ENCODE results near the gene C19orf38. TPM values are rescaled to one million over a fixed set of nuclear protein-coding genes. Genes with fewer than 3 reads are reported as not detected.

C19orf38 gene
- total and polyA plus RNA-seq, 9 donors, result 0.52 to 4.1 (median 1.0) TPM

DNA sequence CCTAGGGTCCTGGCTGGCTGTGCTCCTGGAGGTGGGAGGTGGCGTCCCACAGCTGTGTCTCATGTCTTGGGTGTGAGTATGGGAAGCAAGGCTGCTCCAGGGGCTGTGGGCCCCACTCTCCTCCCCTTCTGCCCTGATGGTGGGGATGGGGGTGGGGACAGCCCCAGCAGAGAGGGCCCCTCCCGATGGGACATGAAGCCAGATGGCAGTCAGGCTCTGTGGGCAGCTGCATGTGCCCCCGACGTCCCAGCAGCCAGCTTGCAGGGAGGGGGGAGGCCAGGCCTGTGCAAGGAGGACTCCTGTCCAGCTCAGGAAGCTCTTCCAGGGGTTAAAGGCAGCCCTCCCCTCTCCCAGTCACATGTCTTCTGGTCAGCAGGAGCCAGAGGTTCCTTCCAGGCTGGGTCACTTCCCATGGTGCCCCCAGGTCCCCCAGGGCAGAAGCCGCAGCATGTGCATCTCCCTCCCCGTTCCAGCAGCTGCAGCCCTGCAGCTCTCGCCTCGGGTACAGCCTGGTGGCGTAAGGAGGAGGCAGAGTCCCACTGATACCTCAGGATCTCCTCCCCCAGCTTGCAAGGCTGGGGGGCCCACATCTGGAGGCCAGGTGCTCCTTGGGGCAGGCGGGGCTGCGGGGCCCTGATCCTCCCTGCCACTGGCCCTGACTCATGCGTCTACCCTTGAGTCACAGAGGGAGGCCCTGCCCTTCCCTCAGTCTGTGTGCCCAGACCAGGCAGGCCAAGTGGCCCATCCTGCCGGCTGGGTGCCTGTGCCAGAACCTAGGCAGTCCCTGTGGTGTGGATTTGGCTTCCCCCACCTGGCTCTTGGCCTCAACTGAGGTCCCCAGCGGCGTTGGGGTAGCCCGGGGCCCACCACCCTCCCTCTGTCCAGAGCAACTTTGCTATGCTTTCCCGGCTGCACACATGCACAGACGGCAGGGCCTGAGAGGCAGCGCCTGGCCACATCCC is 67.2 kb downstream of the C19orf38 start:
- H3K4me1 ChIP-seq (ENCODE audit: insufficient read depth), result no peaks in the 10 kb centered on the region
- TF ChIP-seq, protein P1, sequence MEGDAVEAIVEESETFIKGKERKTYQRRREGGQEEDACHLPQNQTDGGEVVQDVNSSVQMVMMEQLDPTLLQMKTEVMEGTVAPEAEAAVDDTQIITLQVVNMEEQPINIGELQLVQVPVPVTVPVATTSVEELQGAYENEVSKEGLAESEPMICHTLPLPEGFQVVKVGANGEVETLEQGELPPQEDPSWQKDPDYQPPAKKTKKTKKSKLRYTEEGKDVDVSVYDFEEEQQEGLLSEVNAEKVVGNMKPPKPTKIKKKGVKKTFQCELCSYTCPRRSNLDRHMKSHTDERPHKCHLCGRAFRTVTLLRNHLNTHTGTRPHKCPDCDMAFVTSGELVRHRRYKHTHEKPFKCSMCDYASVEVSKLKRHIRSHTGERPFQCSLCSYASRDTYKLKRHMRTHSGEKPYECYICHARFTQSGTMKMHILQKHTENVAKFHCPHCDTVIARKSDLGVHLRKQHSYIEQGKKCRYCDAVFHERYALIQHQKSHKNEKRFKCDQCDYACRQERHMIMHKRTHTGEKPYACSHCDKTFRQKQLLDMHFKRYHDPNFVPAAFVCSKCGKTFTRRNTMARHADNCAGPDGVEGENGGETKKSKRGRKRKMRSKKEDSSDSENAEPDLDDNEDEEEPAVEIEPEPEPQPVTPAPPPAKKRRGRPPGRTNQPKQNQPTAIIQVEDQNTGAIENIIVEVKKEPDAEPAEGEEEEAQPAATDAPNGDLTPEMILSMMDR (IDR thresholded peaks at IDR 0.05), result no peak
- TF ChIP-seq EP300 (IDR thresholded peaks at IDR 0.05) (no peak), POLR2A (IDR thresholded peaks at IDR 0.05) (no peak)
- no peaks in the 10 kb centered on the region for H3K9me3 ChIP-seq
- H3K36me3 ChIP-seq, result no peaks in the 10 kb centered on the region
- no peak overlapping the region for H3K4me3 ChIP-seq
- 65 to 72% (median 70%) methylated on average over 15 to 19 of the region's 19 CpGs for WGBS, 3 donors
- intact Hi-C loops (cut with DNase I), result no loop called here
- no peak for DNase-seq
- no peak overlapping the region for H3K27ac ChIP-seq
- no peaks in the 10 kb centered on the region for H3K27me3 ChIP-seq

DNA sequence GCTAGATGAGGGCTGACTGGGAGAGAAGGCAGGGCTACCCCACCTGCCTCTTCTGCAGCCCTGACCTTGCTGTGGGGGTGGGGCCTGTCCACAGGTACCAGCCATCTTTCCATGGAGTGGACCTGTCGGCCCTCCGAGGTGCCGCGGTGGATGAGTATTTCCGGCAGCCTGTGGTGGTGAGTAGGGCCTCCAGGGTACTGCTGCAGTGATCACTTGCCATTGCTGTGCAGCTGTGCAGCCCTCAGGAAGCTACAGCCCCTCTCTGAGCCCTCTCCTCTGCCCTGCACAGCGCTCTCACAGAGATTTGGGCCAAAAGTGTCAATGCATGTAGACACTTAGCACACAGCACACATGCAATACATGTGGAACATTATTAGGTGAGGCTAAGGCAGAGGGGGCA is 68.4 kb downstream of the C19orf38 start:
- H3K27ac ChIP-seq, result no peak overlapping the region
- H3K4me3 ChIP-seq, result no peak overlapping the region
- H3K4me1 ChIP-seq (ENCODE audit: insufficient read depth), result no peaks in the 10 kb centered on the region
- H3K9me3 ChIP-seq, result no peaks in the 10 kb centered on the region
- intact Hi-C loops (cut with DNase I), result no loop called here
- no peaks in the 10 kb centered on the region for H3K36me3 ChIP-seq
- DNase-seq, result no peak
- H3K27me3 ChIP-seq, result no peaks in the 10 kb centered on the region
- TF ChIP-seq, protein P1 (IDR thresholded peaks at IDR 0.05), result no peak
- TF ChIP-seq EP300 (IDR thresholded peaks at IDR 0.05) (no peak), POLR2A (IDR thresholded peaks at IDR 0.05) (no peak)
- WGBS, 3 donors, result 87 to 99% (median 93%) methylated on average over 6 of the region's 6 CpGs

DNA sequence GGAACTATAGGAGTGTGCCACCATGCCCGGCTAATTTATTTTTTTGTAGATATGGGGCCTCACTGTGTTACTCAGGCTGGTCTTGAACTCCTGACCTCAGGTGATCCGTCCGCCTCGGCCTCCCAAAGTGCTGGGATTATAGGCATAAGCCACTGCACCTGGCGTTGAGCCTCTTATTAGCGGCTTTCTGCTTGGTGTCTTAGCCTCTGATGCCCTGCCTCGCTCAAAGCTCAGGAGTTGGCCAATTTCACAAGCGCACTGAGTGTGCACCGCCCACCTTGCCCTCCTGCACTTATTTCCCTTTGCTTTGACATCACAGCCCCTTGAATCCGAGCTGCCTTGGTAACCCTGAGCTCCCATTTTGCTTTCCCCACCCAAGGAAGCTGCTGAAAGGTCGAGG is 70.1 kb downstream of the C19orf38 start:
- intact Hi-C loops (cut with DNase I), result no loop called here

More for the DNA sequence above, 70.1 kb downstream of the C19orf38 start:
- no peak overlapping the region for H3K27ac ChIP-seq
- TF ChIP-seq EP300 (IDR thresholded peaks at IDR 0.05) (no peak), POLR2A (IDR thresholded peaks at IDR 0.05) (no peak)
- TF ChIP-seq, protein P1 (IDR thresholded peaks at IDR 0.05), result no peak
- H3K9me3 ChIP-seq, result no peaks in the 10 kb centered on the region
- H3K4me3 ChIP-seq, result no peak overlapping the region
- H3K4me1 ChIP-seq (ENCODE audit: insufficient read depth), result no peaks in the 10 kb centered on the region
- no peaks in the 10 kb centered on the region for H3K36me3 ChIP-seq
- DNase-seq, result no peak
- 86 to 90% (median 88%) methylated on average over 11 of the region's 11 CpGs for WGBS, 3 donors
- H3K27me3 ChIP-seq, result no peaks in the 10 kb centered on the region

Small RNAs within 50 kb of the gene (microRNA-seq; reads per million reads assigned to microRNA genes)
- gene MIR199A1 (1.1 to 5.3 (median 3.2) reads per million in 3 donors), gene MIR6793 (0.18 to 0.95 (median 0.38) reads per million in 3 donors)

Small RNAs within 50 kb of the gene (small RNA-seq; reads per million reads assigned to genes)
- gene MIR199A1 (0.30 reads per million), gene MIR6793 (not detected)

Other genes with a start within 250 kb of the C19orf38 start
- 100 to 1,000 TPM in 1 of 7 donors, 10 to 100 TPM in 6; 18.1 to 137 (median 52.3) TPM for gene SLC44A2, start 222.9 kb upstream of the C19orf38 start, total RNA-seq
- gene SLC44A2, start 222.9 kb upstream of the C19orf38 start, polyA plus RNA-seq, result 10 to 100 TPM; 37.6 to 94.1 TPM
- 100 to 1,000 TPM in 6 of 7 donors, 10 to 100 TPM in 1; 90.0 to 295 (median 246) TPM for gene ILF3, start 194.1 kb upstream of the C19orf38 start, total RNA-seq
- 100 to 1,000 TPM; 120 to 149 TPM for gene ILF3, start 194.1 kb upstream of the C19orf38 start, polyA plus RNA-seq
- 10 to 100 TPM; 33.3 to 61.0 (median 51.5) TPM for gene QTRT1, start 147.0 kb upstream of the C19orf38 start, total RNA-seq
- 10 to 100 TPM in 1 of 2 donors, 1 to 10 TPM in 1; 3.2 to 59.1 TPM for gene QTRT1, start 147.0 kb upstream of the C19orf38 start, polyA plus RNA-seq
- 100 to 1,000 TPM in 3 of 7 donors, 10 to 100 TPM in 4; 51.1 to 121 (median 87.5) TPM for gene DNM2, start 130.3 kb upstream of the C19orf38 start, total RNA-seq
- 10 to 100 TPM; 53.7 to 68.6 TPM for gene DNM2, start 130.3 kb upstream of the C19orf38 start, polyA plus RNA-seq
- 10 to 100 TPM; 24.5 to 53.8 (median 29.1) TPM for gene TMED1, start 12.2 kb upstream of the C19orf38 start, total RNA-seq
- gene TMED1, start 12.2 kb upstream of the C19orf38 start, polyA plus RNA-seq, result 10 to 100 TPM in 1 of 2 donors, 1 to 10 TPM in 1; 9.3 to 49.6 TPM
- gene CARM1, start 23.1 kb downstream of the C19orf38 start, total RNA-seq, result 10 to 100 TPM; 10.1 to 42.1 (median 39.8) TPM
- gene CARM1, start 23.1 kb downstream of the C19orf38 start, polyA plus RNA-seq, result 10 to 100 TPM; 14.7 to 26.6 TPM
- gene YIPF2, start 80.2 kb downstream of the C19orf38 start, total RNA-seq, result 10 to 100 TPM; 31.6 to 66.4 (median 47.0) TPM
- 10 to 100 TPM; 10.3 to 42.9 TPM for gene YIPF2, start 80.2 kb downstream of the C19orf38 start, polyA plus RNA-seq
- gene TIMM29, start 80.4 kb downstream of the C19orf38 start, total RNA-seq, result 10 to 100 TPM; 14.7 to 22.4 (median 20.0) TPM
- gene TIMM29, start 80.4 kb downstream of the C19orf38 start, polyA plus RNA-seq, result 10 to 100 TPM; 13.8 to 15.1 TPM
- 10 to 100 TPM; 32.7 to 96.7 (median 68.5) TPM for gene SMARCA4, start 112.6 kb downstream of the C19orf38 start, total RNA-seq
- 10 to 100 TPM; 32.1 to 45.4 TPM for gene SMARCA4, start 112.6 kb downstream of the C19orf38 start, polyA plus RNA-seq
- gene LDLR, start 241.0 kb downstream of the C19orf38 start, total RNA-seq, result 100 to 1,000 TPM in 5 of 7 donors, 10 to 100 TPM in 2; 54.2 to 436 (median 141) TPM
- gene LDLR, start 241.0 kb downstream of the C19orf38 start, polyA plus RNA-seq, result 100 to 1,000 TPM in 1 of 2 donors, 10 to 100 TPM in 1; 31.1 to 205 TPM